ENCODE results near the gene ZNF598.

The ZNF598 gene

DNA sequence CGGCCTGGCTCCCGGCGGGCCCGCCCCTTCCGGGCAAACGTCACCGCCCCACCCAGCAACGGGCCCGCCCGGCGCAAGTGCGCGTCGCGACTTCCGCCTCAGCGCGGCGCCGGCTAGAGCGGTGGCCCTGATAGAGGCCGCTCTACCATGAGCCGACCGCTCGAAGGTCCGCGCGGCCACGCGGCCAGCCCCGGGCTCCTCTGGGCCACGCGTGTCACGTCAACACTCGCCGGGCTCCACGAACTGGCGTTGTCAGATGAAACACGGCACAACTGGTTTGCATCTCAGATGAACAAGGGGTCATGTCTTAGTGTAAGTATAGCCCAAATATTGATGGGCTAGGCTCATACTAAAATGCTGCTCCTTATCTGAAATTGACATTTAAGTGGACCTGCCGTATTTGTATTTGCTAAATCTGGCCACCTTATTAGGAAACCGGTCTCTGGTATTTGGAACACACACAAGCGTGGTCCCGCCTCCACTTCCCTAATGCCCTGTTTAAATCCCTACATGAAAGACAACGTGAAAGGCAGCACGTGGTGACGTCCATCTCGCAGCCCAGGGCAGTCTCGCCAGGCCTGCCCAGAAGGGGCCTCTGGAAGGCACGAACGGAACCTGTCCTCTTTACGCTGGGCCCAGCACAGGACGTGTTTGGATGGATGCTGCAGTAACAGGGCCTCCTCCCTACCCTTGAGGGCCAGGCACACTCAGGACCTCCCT lies at the start of gene ZNF598:
Gene ZNF598 (minus strand): TSS at position 31 of the 720 bp plus-strand sequence.
- no peak for DNase-seq

DNA sequence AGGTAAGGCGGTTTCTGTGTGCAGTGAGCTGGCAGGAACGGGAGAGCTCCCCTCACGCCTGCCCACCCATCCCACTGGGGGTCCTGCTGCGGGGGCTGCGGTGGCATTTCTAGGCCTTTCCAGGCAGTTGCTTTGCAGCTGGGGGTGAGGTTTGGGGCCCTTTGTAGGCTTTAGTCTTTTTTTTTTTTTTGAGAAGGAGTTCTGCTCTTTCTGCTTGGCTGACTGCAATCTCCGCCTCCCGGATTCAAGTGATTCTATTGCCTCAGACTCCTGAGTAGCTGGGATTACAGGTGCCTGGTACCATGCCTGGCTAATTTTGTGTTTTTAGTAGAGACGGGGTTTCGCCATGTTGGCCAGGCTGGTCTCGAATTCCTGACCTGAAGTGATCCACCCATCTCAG lies 49.3 kb upstream of the ZNF598 start:
- no peak for DNase-seq

DNA sequence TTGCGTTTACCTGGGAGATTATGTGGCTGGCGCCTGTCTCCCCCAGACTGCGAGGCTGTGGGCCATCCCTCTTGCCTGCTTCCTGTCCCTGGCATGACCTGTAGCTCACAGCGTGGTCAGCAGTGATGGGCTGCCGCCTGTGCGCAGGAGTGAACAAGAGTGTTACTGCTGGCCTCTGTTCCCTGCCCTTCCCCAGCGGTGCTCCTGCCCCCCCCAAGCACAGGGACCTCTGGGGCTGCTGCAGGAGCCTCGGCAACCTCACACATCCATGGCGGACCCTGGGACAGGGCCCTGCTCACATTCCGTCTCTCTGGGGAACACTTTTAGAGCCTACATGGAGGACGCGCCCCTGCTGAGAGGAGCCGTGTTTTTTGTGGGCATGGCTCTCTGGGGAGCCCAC lies 48.8 kb upstream of the ZNF598 start:
- no peak for DNase-seq

DNA sequence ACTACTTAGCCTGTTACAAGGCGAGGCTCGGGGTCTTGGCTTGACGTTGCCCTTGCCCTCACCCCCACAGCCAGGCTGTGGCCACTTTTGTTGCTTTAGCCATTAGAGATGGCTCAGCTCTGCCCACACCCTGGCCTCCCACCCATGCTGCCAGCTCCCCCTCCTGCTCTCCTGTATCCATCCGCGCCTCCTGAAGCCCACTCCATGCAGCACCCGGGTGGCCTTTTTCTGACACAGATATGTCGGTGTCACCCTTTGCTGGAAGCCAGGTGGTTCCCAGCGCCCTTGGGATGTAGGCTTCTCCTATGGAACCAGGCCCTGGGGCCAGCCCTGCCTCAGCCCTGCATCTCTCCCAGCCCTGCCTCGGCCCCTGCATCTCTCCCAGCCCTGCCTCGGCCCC lies 47.8 kb upstream of the ZNF598 start:
- no peak for DNase-seq

DNA sequence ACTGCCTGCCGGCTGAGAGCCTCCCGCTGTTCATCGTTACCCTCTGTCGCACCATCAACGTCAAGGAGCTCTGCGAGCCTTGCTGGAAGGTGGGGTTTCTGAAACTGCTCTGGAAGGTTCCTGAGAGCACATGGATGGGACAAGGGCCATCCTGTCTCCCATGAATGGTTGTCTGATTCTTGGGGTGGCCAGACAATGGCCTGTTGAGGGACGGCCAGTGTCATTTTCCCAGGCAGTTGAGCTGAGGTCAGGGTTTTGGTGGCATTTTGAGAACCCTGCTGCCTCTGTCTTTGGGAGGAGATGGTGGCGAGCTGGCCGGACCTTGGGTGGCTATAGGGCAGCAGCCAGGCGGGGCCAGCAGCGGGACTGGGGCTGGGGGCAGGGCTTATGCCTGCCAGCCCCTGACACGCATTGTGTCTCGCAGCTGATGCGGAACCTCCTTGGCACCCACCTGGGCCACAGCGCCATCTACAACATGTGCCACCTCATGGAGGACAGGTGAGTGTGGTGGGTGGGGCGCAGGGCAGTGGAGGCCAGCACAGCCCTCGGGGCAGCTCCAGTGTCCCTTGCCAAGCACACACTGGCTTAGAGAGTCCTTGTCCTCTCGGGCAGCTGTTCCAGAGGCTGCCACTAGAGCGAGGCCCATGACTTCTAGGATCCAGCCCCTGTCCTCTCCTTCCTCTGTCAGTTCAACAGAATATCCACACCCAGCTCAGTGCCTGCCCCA lies 47.2 kb upstream of the ZNF598 start:
- DNase-seq, result no peak

DNA sequence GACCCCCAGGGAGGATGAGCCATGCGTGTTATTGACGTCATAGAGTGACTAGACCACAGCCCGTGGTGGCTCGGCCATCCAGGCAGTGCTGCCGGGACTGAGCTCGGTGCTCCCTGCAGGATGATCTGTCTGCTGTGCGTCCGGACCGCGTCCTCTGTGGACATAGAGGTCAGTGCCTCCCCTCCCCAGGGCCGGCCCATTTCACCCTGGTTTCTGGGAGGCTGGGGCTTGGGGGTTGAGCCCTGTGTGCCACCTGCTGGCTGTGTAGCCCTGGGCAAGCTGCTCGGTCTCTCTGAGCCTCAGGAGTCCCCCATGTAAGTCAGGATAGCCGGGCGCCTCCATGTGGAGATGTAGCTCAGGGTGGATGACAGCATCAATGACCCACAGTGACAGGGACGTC lies 46.5 kb upstream of the ZNF598 start:
- no peak for DNase-seq

DNA sequence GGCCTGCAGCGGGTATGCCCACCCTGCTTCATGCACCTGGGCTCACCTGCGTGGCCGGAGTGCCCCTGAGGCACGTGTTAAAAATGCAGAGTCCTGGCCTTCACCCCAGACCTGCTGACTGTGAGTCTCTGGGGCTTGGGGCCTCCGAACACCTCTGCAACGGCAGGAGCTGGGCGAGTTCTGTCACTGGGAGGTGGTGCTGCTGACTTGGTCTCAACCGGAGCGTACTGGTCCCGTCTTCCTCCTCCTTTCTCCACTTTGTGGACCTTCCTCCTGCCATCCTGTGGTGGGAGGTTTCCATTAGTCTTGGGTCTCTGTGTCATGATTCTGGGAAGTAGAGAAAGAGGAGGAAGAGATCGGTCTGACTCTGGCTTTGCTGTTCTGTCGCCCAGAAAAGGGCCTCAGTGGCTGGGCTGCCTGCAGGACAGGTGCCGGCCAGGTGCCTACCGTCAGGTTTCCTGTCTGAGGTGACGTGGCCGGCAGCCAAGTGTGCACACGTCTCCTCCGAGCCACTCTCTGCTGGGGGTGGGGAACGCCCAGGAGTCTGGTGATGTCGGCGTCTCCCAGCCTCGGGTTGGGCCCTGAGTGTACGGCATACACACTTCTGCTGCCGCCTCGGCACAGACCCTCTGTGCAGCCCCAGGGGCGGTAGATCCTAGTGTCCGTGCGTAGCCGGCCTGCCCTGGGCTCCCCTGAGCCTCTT lies 45.1 kb upstream of the ZNF598 start:
- DNase-seq, result no peak

DNA sequence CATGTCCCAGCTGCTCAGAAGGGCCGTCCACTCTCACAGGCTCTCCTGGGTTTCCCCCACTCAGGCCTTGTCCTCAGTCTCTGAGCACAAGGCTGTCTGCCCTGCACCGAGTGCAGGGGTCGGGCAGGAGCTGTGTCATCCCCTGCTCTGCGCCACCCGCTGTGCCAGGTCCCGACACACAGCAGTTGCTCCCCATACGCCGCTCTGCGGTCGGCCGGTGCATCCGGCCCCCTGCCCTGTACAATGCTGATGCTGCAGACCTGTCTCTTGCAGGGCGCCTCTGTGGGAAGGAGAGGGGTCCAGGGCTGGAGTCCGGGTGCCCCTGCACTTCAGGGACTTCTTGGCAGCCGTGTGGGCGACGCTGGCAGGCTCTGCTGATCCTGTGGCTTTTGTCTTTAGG lies 44.3 kb upstream of the ZNF598 start:
- DNase-seq, result no peak

DNA sequence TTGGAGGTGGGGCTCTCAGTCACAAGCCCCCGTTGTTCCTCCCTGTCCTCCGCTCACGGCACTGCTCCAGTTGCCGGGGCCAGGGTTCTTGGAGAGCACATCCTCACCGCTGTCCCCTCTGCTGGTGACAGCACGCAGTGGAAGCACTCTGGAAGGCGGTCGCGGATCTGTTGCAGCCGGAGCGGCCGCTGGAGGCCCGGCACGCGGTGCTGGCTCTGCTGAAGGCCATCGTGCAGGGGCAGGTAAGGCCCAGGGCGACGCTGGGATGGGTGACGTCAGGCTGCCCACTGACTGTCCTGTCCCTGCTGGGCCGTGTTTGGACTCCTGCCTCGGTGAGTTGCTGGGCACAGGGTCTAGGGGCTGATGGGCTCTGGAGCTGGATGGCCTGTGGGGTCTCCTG lies 43.6 kb upstream of the ZNF598 start:
- no peak for DNase-seq

DNA sequence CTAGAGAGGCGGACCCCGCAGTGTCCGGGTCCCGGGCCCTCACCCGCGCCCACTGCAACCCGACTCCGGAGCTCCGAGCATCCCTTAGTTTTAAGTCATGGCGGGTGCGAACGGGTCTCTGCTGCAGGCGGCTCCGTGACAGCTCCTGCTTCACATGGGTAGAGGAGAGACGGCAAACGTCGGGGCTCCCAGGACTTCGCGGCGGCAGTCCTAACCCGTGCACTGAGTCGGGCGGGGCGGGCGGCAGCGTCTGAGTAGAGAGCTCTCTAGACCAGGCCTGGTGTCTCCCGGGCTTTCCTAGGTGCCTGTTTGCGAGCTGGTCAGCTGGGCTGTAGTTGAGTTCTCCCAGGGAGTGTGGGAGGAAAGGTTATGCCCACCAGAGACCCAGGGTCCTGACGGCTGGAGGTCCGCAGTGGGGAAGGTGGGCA lies 38.5 kb upstream of the ZNF598 start:
- DNase-seq, result no peak

DNA sequence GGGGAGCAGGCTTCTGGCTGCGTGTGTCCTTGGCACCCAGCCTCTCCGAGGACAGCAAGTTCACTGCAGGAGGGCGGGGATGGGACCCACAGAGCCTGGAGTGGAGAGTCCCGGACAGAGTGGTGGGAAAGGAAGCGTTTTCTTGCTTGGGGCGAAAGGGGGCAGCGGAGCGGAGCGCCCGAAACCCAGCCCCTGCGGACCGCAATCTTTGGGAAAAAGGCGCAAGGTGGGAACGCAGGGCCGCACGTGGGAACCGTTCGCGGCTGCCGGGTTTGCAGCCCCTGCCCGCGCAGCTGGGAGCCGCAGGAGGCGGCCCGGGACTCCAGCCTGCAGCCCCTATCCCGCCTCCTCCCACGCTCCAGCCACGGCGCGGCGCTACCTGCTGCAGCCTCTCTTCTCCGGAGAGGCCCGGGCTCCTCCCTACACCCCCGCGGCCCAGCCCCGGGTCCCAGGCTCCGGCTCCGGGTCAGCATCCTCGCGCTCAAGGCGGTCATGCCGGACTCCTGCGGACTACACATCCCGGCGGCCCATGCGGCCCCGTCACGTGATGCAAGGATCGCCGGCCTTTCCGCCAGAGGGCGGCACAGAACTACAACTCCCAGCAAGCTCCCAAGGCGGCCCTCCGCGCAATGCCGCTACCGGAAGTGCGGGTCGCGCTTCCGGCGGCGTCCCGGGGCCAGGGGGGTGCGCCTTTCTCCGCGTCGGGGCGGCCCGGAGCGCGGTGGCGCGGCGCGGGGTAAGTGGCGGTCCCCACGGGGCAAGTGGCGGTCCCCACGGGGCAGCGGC lies 37.9 kb upstream of the ZNF598 start, which contains the start of the genes NTHL1 and TSC2:
Gene NTHL1 (minus strand): TSS at position 505 of the 786 bp plus-strand sequence. CDS start 11 bp downstream, at position 494.
Gene TSC2 (plus strand): TSS at position 656 of the 786 bp plus-strand sequence. CDS start 631 bp downstream, outside the sequence.
- DNase-seq, result peak; percentile 78

DNA sequence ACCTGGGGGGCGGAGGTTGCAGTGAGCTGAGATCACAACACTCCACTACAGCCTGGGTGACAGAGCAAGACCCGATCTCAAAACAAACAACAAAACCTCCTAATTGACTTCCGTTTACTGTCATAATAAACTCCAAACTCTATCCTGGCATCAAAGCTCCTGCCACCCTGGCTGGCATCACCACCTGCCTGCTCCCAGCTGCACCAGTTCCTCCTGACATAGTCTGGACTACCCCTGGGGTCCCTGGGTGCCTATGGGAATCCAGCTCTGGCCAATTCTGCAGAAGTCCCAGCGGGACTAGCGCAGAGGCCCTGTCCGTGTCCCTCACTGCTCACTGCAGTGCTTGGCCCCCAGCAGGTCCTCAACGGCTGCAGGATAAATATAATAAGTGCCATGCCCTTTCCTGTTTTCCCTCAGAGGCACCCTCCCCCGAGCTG lies 37.3 kb upstream of the ZNF598 start:
- no peak for DNase-seq

DNA sequence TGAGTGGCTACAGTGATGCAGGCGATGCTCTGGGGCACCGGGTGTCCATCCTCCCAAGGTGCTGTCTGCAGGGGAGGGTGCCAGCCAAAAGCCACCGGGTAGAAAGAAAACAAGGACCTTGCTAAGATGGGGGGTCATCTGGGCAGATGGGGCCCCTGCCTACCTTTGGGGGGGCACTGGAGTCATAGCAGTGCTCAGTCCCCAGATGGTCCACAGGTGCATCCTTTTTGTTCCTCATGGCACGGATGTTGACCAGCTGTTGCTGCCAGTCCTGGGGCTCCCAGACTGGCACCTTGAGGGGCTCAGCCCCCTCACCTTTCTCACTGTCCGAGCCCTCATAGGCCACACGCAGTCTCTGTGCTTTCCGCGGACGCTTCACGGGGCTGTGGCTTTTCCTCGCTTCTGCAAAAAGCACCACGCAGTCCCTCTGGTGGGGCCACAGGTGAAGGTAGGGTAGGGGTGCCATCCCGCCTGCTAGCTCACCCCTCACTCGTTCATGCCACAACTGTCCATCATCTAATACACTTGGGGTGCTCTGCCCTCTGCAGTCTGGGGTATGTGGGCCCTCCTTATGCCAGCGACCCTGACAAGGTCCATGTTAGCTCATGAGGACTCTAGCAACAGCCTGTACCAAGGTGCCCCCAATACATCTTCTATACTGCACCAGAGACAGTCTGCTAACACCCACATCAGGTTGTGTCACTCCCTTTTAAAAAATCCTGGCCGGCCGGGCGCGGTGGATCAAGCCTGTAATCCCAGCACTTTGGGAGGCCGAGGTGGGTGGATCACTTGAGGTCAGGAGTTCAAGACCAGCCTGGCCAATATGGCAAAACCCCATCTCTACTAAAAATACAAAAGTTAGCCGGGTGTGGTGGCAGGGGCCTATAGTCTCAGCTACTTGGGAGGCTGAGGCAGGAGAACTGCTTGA lies 36.6 kb upstream of the ZNF598 start:
- no peak for DNase-seq

DNA sequence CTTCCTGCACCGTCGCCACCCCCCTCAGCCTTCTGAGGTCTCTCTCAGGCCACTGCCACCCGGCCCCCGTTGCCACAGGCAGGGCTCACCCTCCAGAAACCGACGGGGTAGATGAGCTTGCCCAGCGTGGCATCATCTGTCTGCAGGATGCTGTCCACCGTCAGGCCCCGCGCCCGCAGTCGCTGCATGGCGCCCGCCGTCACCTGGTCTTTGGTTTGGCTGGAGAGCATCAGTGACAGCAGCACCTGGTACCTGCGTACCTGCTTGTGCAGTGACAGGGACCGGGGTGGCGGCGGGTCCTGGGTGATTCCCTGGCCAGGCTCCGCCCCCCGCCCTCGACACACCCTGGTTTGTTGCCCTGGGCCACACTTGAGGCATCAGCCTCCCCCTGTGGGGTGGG lies 34.9 kb upstream of the ZNF598 start:
- DNase-seq, result no peak

DNA sequence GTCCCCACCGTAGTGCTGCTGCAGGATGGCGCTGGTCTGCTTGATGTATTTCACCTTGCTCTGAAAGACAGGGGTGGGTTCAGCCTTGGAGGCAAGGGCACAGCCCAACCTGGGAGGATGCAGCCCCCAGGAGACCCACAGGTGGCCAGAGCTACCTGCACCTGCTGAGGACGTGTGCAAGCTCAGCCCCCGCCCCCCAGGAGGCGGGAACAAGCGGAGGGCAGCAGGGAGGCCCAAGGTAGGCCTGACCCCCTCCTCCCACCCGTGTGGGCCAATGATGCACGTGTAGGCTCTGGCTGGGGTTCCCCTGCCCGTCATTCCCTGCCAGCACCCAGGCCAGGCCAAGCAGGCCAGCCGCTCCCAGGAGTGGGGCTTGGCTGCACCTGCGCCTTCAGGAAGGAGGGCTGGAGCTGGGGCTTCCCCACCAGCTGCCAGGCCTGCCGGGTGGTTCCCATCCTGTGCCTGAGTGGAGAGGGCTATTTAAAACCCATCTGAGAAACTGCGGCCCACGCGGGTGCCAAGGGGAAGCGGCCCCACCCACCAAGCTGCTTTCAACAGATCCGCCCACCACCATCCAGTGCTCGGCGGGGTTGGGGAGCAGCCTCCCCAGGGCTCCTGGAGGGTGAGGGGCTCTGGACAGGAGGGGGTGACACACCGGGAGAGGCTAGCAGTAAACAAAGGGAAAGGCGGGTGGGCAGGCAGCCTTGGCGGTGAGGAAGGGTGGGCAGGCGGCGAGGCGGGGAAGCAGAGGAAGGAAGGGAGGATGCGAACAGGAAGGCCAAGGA lies 34.2 kb upstream of the ZNF598 start:
- DNase-seq, result no peak

DNA sequence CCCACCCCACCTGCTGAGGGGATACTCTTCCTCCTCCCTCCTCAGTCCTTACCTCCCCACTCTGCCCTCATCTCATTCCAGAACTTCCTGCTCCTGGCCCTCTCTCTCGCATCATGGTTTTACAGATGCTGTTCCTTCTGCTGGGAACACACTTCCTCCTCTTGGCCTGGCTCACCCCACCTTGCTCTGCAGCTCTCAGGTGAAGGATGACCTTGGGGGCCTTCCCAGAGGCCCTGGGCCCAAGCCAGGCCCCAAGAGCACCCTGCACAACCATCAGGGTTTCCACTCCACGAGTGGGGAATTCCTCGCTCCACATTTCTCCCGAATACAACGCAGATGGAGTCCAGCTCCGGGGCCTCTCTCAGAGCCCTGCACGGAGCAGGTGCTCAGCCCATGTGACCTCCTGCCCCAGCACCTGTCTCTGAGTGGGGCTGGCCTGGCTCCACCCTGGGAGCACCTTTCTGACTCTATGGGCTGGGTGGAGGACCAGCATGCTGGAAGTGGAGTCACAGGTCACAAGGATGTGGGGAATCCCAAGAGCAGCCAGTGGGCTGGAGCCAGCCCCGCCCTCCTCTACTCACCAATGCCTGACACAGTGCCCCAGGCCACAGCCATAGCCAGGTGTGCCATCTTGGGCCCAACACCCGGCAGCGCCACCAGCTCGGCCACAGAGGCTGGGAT lies 33.5 kb upstream of the ZNF598 start:
- DNase-seq, result no peak

DNA sequence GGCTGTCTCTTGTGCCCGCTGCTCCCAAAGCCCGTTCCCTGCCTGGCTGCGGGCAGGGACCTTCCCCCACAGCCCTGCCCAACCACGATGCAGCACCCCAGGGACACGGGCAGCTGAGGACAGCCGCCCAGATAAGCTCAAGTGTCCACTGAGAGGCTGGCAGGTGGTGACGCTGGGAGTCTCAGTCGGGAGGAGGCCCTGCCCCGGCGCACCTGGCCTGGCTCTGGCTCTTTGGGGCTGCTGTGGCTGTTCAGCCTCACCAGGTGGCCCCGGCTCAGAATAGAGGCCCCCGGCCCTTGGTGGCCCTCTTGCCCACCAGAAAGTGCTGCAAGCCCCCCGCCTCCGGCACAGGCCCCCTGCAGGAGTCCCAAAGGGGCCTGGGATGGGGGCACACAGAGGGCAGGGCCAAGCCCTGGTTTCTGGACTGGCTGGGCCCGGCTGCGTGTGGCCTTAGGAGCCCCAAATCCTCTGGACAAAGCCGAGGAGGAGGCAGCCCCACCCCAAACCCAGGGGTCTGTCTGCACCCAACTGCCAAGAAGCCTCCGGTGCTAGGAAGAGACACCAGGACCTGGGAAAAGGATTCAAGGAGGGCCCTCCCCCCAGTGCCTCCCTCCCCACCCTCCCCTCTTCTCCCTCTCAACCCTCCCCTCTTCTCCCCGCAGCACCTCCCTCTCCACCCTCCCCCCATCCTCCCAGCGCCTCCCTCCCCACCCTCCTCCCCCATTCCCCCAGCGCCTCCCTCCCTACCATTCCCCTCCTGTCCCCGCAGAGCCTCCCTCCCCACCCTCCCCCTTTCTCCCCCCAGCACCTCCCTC lies 32.8 kb upstream of the ZNF598 start:
- DNase-seq, result no peak

DNA sequence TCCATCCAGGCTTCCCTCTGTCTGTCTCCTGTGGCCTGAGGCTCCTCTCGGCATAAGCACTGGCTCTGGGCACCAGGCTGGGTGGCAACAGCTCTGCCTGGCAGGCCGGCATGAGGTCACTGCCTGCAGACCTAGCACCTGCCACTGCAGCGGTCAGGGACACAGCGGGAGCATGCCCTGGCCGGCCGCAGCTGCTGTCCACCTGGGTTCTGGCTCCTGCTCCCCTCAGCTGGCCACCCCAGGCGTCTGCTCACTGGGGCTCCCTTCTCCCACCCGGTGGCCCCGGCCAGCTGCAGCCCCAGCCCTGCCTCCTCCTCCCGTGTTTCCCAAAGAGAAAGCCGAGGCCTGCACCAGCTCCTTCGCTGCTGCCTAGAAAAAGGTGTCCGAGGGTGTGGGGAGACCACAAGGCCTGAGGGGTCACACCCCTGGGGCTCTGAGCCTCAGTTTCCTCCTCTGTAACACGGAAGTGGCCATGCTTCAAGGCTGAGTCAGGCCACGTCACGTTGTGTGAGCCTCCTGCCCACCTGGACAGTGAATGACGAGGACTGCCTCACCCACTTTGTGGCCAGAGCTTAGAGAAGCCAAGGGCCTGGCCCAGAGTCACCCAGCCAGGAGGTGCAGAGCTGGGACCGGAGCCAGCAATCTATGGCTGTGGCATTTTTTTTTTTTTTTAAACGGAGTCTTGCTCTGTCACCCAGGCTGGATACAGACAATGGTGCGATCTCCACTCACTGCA lies 31.3 kb upstream of the ZNF598 start:
- no peak for DNase-seq

Measured in NCI-H2081 treated with DMSO at 0.1 percent for 48 hours (cell line).